Erythroblast (primary cell): ENCODE results near the gene TAL1.

ENCODE experiments used
- GATA1 ChIP-seq: IDR thresholded peaks from 2 replicates; pipeline ENCODE4 v1.6.1; 2011; ENCODE audit warnings: low read depth, mild to moderate bottlenecking, control low read depth, low read length, moderate library complexity
- POLR2A ChIP-seq: IDR thresholded peaks from 2 replicates; pipeline ENCODE4 v1.6.1; 2011; ENCODE audit warnings: mild to moderate bottlenecking, low read length

- no peak for TF ChIP-seq POLR2A
- TF ChIP-seq GATA1: no peak
Measured at GRCh38 chr1:47172782-47173181, 59.2 kb downstream of the TAL1 start.
